HG02870 (cell line): ENCODE data around the gene RORB.

Experiments used
- ATAC-seq: cut with Tn5 transposase; IDR thresholded peaks from one replicate; pipeline ENCODE4 v1.9.1; 2021; ENCODE audit warnings: mild to moderate bottlenecking, moderate library complexity; ENCODE audit not compliant: unreplicated experiment

Gene RORB

GRCh38 chr9:74697535-74697934 is 200.4 kb downstream of the RORB start:
- ATAC-seq: no peak

DNA sequence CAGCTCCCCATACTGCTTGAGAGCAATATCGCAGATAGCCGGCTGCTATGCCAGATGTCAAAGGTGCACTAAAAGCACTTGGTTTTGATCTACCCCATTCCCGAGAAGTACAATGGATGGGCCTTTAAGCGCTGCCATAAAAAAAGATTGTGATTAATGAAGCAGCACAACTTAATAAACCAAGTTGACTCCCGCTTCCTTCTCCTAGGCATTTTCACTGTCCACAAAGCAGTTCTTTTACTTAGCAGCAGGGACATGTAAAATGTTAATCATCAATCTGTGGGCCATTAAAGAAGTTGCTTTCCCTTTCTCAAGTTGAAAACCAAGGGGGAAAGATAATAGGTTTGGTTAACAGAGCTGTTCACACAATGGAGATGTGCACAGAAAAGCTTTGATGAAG is 214.2 kb downstream of the RORB start:
- ATAC-seq: no peak

GRCh38 chr9:74718709-74719108 is 221.6 kb downstream of the RORB start:
- ATAC-seq: no peak

DNA sequence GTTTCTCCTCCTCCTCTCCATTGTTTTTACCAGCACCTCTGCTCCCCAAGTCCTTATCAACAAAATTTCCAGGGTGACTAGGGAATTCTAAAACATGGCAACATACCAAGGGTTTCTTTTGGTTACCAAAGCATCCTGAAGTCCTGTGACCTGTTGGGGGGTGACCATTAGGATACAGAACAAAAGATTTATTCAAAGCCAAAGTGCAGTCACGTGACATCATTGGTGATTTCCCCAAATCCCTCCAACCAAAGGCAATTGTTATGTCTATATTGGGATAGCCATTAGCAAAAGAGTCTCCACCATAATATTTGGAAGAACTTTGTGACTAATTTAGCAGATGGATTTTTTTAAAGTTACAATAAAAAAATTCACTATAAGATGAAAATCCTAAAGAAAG is 222.2 kb downstream of the RORB start:
- ATAC-seq: no peak

DNA sequence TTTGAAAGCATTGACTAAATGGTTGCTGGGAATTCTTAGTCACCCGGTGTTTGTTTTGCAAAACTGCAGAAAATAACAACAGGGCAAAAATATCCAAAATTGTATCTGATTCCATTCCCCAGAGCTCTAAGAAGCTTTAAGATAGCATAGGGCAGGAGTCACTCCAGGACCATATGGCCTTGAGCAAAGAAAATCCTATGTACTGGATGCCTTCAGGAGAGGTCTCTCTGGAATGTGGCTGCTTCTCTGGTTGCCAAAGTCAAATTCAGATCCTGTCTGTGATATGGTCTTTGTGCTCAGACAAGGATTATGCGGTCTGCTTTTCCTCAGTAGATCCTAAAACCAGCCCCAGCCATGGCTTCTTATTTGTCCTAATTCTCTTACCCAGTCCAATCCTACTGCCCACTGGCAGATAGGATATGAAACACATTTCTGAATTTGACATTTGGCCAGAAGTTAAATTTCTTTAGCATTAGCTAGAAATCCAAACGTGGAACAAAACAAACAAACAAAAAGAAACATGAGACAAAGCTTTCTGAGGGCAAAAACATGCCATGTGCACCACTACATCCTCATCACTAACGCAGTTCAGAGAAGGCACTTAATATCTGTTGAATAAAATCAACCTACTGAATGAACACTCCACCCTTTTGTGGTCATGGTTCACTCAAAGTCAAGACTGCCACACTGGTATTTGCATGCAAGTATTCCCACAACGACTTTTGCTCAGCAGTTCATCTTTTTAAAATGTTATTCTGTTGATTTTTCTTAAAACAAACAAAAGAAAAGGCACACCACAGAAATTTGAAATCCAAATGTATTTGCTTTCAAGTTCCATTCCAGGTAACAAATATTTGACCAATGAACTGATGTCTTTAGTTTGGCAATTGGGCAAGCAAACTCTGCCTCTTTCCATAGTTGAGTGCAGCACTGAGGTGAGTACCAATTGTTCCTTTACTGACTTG is 224.8 kb downstream of the RORB start:
- ATAC-seq: no peak

GRCh38 chr9:74724317-74724716 is 227.2 kb downstream of the RORB start:
- ATAC-seq: no peak

GRCh38 chr9:74726581-74726980 is 229.4 kb downstream of the RORB start:
- no peak for ATAC-seq

DNA sequence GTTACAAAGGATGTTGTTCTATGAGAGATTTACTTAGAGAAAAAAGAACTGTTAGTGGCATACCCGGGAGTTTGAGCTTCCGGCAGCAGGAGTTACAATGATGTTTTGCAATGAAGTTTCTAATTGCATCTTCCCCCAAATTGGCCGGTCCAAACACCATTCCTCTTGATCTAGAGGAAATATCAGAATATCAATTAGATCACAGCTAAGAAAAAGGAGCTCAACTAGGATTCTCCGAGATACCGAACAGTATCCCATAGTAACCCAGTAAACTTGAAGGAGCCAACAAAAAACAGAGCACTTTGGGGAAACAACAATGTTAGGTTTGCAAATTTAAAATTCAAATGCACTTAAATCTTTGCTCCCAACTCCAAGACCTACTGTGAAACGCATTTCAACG is 231.0 kb downstream of the RORB start:
- no peak for ATAC-seq

- ATAC-seq: no peak
Observed at GRCh38 chr9:74729136-74729695, 232.1 kb downstream of the RORB start.

GRCh38 chr9:74735761-74736160 is 238.6 kb downstream of the RORB start:
- no peak for ATAC-seq

DNA sequence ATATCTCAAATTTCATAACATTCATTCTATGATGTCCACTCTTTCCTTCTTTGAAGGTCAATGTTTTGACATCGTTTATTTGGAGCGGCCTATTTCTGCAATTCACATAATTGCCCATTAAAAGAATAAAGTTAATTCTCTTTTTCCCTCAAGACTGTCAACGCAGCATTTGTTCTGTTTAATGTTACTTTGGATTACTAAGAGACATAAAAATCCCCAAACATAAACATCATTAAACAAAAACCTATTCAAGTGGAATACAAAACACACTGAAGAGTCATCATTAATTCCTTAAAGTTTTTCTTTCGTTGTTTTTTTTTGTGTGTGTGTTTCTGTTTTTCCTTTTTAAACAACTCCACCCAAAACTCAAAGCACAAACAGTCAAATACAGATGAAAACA is 239.5 kb downstream of the RORB start:
- no peak for ATAC-seq

DNA sequence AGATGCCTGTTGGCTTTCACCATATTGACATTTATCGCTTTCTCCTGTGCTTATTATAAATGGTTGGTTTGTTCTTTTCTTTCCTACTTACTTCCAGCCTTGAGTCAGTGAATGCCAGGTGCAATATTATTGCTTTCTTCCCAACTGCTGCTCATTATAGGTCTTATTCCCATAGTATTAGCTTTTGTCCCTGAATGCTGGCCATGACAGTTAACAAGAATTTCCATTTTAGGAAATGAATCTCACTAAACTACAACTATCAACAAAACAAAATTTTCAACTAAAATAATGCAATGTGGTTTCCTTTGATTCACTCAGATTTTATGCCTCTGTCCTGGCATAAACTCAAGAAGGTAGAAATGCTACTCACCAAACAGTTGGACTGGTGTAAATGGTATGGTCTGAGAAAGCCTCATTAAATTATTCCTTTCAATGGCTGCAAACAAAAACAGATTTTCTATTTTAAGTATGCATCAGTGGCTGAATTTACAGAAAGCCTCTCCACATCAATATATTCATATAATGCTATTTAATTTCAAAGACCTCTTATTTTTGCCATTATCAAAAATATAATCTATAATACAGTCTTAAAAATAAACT is 245.2 kb downstream of the RORB start:
- no peak for ATAC-seq
